Upper lobe of left lung (tissue), 4 donors: ENCODE data around the gene TENM4.

Experiments used
- CTCF ChIP-seq, 6 experiments: fragments of 450-650 bp in 4 of 6; fragments of 200-600 bp in 2 of 6; sonication (generic) in 2 of 6; IDR thresholded peaks; one replicate each; pipeline ENCODE4 v1.5.1; 2016 to 2019; ENCODE audit warnings: antibody characterized with exemption in 6 of 6
- EP300 ChIP-seq, 4 donors: sonication (generic); formaldehyde crosslinking; IDR thresholded peaks; one replicate each; pipeline ENCODE4 v1.5.1; 2017; ENCODE audit warnings: antibody characterized with exemption in 4 of 4, control low read depth in 2 of 4
- POLR2AphosphoS5 ChIP-seq, 2 donors: sonication (generic); formaldehyde crosslinking; IDR thresholded peaks; one replicate each; pipeline ENCODE4 v1.5.1; 2017; ENCODE audit warnings: antibody characterized with exemption in 2 of 2

- TF ChIP-seq EP300 (IDR thresholded peaks at IDR 0.05) (no peak), CTCF (IDR thresholded peaks at IDR 0.05) (peak in 3 of 6 experiments; percentile 8 to 18 (median 15)), POLR2AphosphoS5 (IDR thresholded peaks at IDR 0.05) (no peak)
Measured at GRCh38 chr11:79440571-79441460, at the start of gene TENM4.
